H9 (cell line): Measurements from ENCODE around the gene PLXNA4. TPM values are rescaled to one million over a fixed set of nuclear protein-coding genes. Genes with fewer than 3 reads are reported as not detected.

Experiments
- DNase-seq: peaks from one replicate; pipeline ENCODE4 v3.0.0-alpha.2; 2017
- H2AFZ ChIP-seq: one replicate; pipeline ENCODE4 v1.6.1; 2013; ENCODE audit warnings: mild to moderate bottlenecking, low read length, control low read depth, moderate library complexity
- H2AK5ac ChIP-seq: 2 replicates; pipeline ENCODE4 v1.6.1; 2013; ENCODE audit warnings: low read length, control low read depth, mixed read lengths; ENCODE audit not compliant: insufficient read length
- H2BK120ac ChIP-seq: one replicate; pipeline ENCODE4 v1.6.1; 2013; ENCODE audit warnings: low read depth, mild to moderate bottlenecking, low read length, control low read depth, inconsistent platforms; ENCODE audit not compliant: poor library complexity, severe bottlenecking
- H2BK12ac ChIP-seq: 2 replicates; pipeline ENCODE4 v1.6.1; 2013; ENCODE audit warnings: low read length, control low read depth, mixed read lengths, low read depth; ENCODE audit not compliant: insufficient read length
- H2BK15ac ChIP-seq: 2 replicates; pipeline ENCODE4 v1.6.1; 2013; ENCODE audit warnings: low read depth, low read length, control low read depth
- H2BK20ac ChIP-seq: one replicate; pipeline ENCODE4 v1.6.1; 2013; ENCODE audit warnings: low read depth, mild to moderate bottlenecking, low read length, control low read depth, inconsistent platforms; ENCODE audit not compliant: poor library complexity, severe bottlenecking
- H2BK5ac ChIP-seq: 2 replicates; pipeline ENCODE4 v1.6.1; 2013; ENCODE audit warnings: low read length, control low read depth, mixed read lengths; ENCODE audit not compliant: insufficient read length
- H3K14ac ChIP-seq: 2 replicates; pipeline ENCODE4 v1.6.1; 2013; ENCODE audit warnings: low read length, control low read depth; ENCODE audit not compliant: insufficient read depth
- H3K18ac ChIP-seq: 2 replicates; pipeline ENCODE4 v1.6.1; 2013; ENCODE audit warnings: low read depth, mild to moderate bottlenecking, mixed read lengths, low read length, control low read depth; ENCODE audit not compliant: insufficient read length
- H3K23ac ChIP-seq: 2 replicates; pipeline ENCODE4 v1.6.1; 2013; ENCODE audit warnings: low read length, control low read depth, mixed read lengths, low read depth; ENCODE audit not compliant: insufficient read length
- H3K23me2 ChIP-seq: 2 replicates; pipeline ENCODE4 v1.6.1; 2013; ENCODE audit warnings: low read depth, mild to moderate bottlenecking, mixed read lengths, low read length, control low read depth; ENCODE audit not compliant: insufficient read length, poor library complexity, severe bottlenecking
- H3K27ac ChIP-seq: 2 replicates; pipeline ENCODE4 v1.5.1; 2013; ENCODE audit warnings: low read length, control low read depth, mixed read lengths, low read depth; ENCODE audit not compliant: insufficient read length
- H3K27me3 ChIP-seq: 2 replicates; pipeline ENCODE4 v1.6.1; 2013; ENCODE audit warnings: low read length, control low read depth, inconsistent platforms; ENCODE audit not compliant: insufficient read depth
- H3K4ac ChIP-seq: 2 replicates; pipeline ENCODE4 v1.6.1; 2013; ENCODE audit warnings: low read depth, mild to moderate bottlenecking, control low read depth, inconsistent platforms, low read length, moderate library complexity
- H3K4me1 ChIP-seq: 2 replicates; pipeline ENCODE4 v1.6.1; 2013; ENCODE audit warnings: low read length, control low read depth, inconsistent platforms; ENCODE audit not compliant: insufficient read depth
- H3K4me2 ChIP-seq: 2 replicates; pipeline ENCODE4 v1.6.1; 2013; ENCODE audit warnings: low read length, control low read depth, mixed read lengths; ENCODE audit not compliant: insufficient read length, insufficient read depth
- H3K56ac ChIP-seq: 2 replicates; pipeline ENCODE4 v1.6.1; 2013; ENCODE audit warnings: low read depth, mild to moderate bottlenecking, mixed read lengths, low read length, control low read depth; ENCODE audit not compliant: insufficient read length
- H3K79me1 ChIP-seq: 2 replicates; pipeline ENCODE4 v1.6.1; 2013; ENCODE audit warnings: low read depth, mild to moderate bottlenecking, moderate library complexity, low read length, control low read depth, inconsistent platforms; ENCODE audit not compliant: insufficient read depth, poor library complexity, severe bottlenecking
- H3K79me2 ChIP-seq: 2 replicates; pipeline ENCODE4 v1.6.1; 2013; ENCODE audit warnings: low read length, control low read depth, inconsistent platforms; ENCODE audit not compliant: insufficient read depth
- H3K9ac ChIP-seq: 2 replicates; pipeline ENCODE4 v1.6.1; 2013; ENCODE audit warnings: low read length, control low read depth, mixed read lengths; ENCODE audit not compliant: insufficient read length; ENCODE audit errors: extremely low read depth
- H3K9me3 ChIP-seq: one replicate; pipeline ENCODE4 v1.6.1; 2013; ENCODE audit warnings: low read depth, low read length, inconsistent platforms; ENCODE audit not compliant: control insufficient read depth
- H3T11ph ChIP-seq: one replicate; pipeline ENCODE4 v1.6.1; 2013; ENCODE audit warnings: mild to moderate bottlenecking, low read length, control low read depth, inconsistent platforms
- H4K20me1 ChIP-seq: one replicate; pipeline ENCODE4 v1.6.1; 2013; ENCODE audit not compliant: control insufficient read depth, insufficient read length, insufficient read depth
- H4K5ac ChIP-seq: 2 replicates; pipeline ENCODE4 v1.6.1; 2013; ENCODE audit warnings: low read depth, mild to moderate bottlenecking, mixed read lengths, low read length, control low read depth; ENCODE audit not compliant: insufficient read length
- H4K8ac ChIP-seq: replicated peaks from 2 replicates; pipeline ENCODE4 v1.6.1; 2013; ENCODE audit warnings: low read length, control low read depth, mixed read lengths, low read depth; ENCODE audit not compliant: insufficient read length
- H4K91ac ChIP-seq: 2 replicates; pipeline ENCODE4 v1.6.1; 2013; ENCODE audit warnings: low read depth, mild to moderate bottlenecking, moderate library complexity, mixed read lengths, low read length, control low read depth; ENCODE audit not compliant: insufficient read length
- H3K27ac Mint-ChIP-seq, 3 experiments: 2 replicates in 2 of 3; 3 replicates in 1 of 3; pipeline ENCODE4 v1.8.0; 2020 to 2021; ENCODE audit warnings: mixed read lengths in 3 of 3, mild to moderate bottlenecking in 1 of 3, moderate library complexity in 1 of 3
- H3K27me3 Mint-ChIP-seq: 2 replicates; pipeline ENCODE4 v1.8.0; 2021; ENCODE audit warnings: low read depth, mild to moderate bottlenecking, moderate library complexity, mixed read lengths
- H3K36me3 Mint-ChIP-seq, 3 experiments: 2 replicates in 2 of 3; 3 replicates in 1 of 3; pipeline ENCODE4 v1.8.0; 2020 to 2021; ENCODE audit warnings: low read depth in 3 of 3, mixed read lengths in 3 of 3; ENCODE audit not compliant: insufficient read depth in 1 of 3
- H3K4me1 Mint-ChIP-seq, 2 experiments: 2 replicates each; pipeline ENCODE4 v1.8.0; 2020; ENCODE audit warnings: mixed read lengths in 2 of 2
- H3K4me3 Mint-ChIP-seq, 2 experiments: 2 replicates in 1 of 2; 3 replicates in 1 of 2; pipeline ENCODE4 v1.8.0; 2020 to 2021; ENCODE audit warnings: mild to moderate bottlenecking in 2 of 2, mixed read lengths in 2 of 2, moderate library complexity in 1 of 2
- H3K9me3 Mint-ChIP-seq, 2 experiments: 2 replicates in 1 of 2; 3 replicates in 1 of 2; pipeline ENCODE4 v1.8.0; 2020; ENCODE audit warnings: mild to moderate bottlenecking in 2 of 2, mixed read lengths in 2 of 2, moderate library complexity in 1 of 2
- CTCF ChIP-seq: fragments of 200-600 bp; sonication (generic); conservative IDR thresholded peaks from 3 replicates; pipeline ENCODE4 v1.8.0; 2021; ENCODE audit warnings: antibody characterized with exemption, mild to moderate bottlenecking
- WGBS: extraction: QIAGEN DNeasy Blood & Tissue Kit; methylation state at CpG from one replicate; pipeline ENCODE4 v1.1.7; 2013; ENCODE audit warnings: missing lambda C conversion rate, low lambda C conversion rate, mixed read lengths; ENCODE audit not compliant: insufficient read length; ENCODE audit errors: extremely low coverage; 5-methylcytosine and 5-hydroxymethylcytosine counted together
- total RNA-seq: library from RNA; stranded (reverse); gene quantifications from 2 replicates; pipeline ENCODE4 v1.2.1, GENCODE V29; 2021

PLXNA4 gene
- total RNA-seq, 1 experiment from 2014 or later, result 0.35 TPM

GRCh38 chr7:132177708-132178401, 398.4 kb downstream of the PLXNA4 start:
- Histone ChIP-seq H3K18ac (no peak overlapping the region), H2AFZ (no peak overlapping the region), H2BK120ac (no peak overlapping the region), H3K9me3 (no peaks in the 10 kb centered on the region), H3K4ac (no peak overlapping the region), H3K56ac (no peak overlapping the region), H3K79me2 (no peaks in the 10 kb centered on the region), H3K4me1 (no peaks in the 10 kb centered on the region), H4K20me1 (no peaks in the 10 kb centered on the region), H3K27ac (no peak overlapping the region), H3K79me1 (no peaks in the 10 kb centered on the region), H2BK12ac (no peak overlapping the region), H4K5ac (no peak overlapping the region), H3K14ac (no peak overlapping the region), H3K4me2 (no peak overlapping the region), H3K9ac (no peak overlapping the region), H2AK5ac (no peak overlapping the region), H3K27me3 (no peaks in the 10 kb centered on the region), H3K23ac (no peak overlapping the region), H4K91ac (no peak overlapping the region), H2BK15ac (no peak overlapping the region), H2BK5ac (no peak overlapping the region), H2BK20ac (no peak overlapping the region), H3K23me2 (no peaks in the 10 kb centered on the region), H3T11ph (no peak overlapping the region), H4K8ac (no peak overlapping the region)
- peaks cover 2% of the 10 kb centered on the region for H3K27me3 Mint-ChIP-seq
- H3K27ac Mint-ChIP-seq, result peak overlapping the region in 1 of 3 experiments; percentile 40; a peak in 1 of 7 replicates
- no peak overlapping the region for H3K4me3 Mint-ChIP-seq
- H3K9me3 Mint-ChIP-seq, result no peaks in the 10 kb centered on the region
- H3K36me3 Mint-ChIP-seq, result no peaks in the 10 kb centered on the region
- no peak for DNase-seq
- no CpG with 5 or more reads among the region's 10 CpGs for WGBS
- no peak for TF ChIP-seq CTCF
- H3K4me1 Mint-ChIP-seq, result peaks cover 11 to 17% of the 10 kb centered on the region in 2 experiments
